SK-N-MC (cell line): ENCODE measurements around the gene CROCC2.
A peak's percentile ranks its signal among the peaks of the same experiment; 100 is the strongest.

Experiments used
- DNase-seq: peaks from one replicate; pipeline ENCODE4 v3.0.0-alpha.2; 2011; ENCODE audit warnings: low read depth, low spot score
- H3K27ac ChIP-seq: fragments of 200-600 bp; sonication (generic); 2 replicates; pipeline ENCODE4 v1.5.1; 2016; ENCODE audit warnings: mixed run types
- H3K36me3 ChIP-seq: fragments of 200-600 bp; sonication (generic); 2 replicates; pipeline ENCODE4 v1.6.1; 2017; ENCODE audit warnings: antibody characterized with exemption, low read length, mixed read lengths; ENCODE audit not compliant: insufficient read depth
- H3K4me3 ChIP-seq: fragments of 200-600 bp; sonication (generic); 2 replicates; pipeline ENCODE4 v1.5.1; 2016
- H3K9ac ChIP-seq: fragments of 200-600 bp; sonication (generic); 2 replicates; pipeline ENCODE4 v1.8.0; 2017; ENCODE audit warnings: mixed run types, mixed read lengths; ENCODE audit not compliant: insufficient read length
- H3K9me3 ChIP-seq: fragments of 200-600 bp; sonication (generic); 2 replicates; pipeline ENCODE4 v1.6.1; 2017; ENCODE audit warnings: low read depth, mild to moderate bottlenecking, antibody characterized with exemption, low read length, moderate library complexity, mixed read lengths
- EZH2 ChIP-seq: fragments of 200-600 bp; sonication (generic); IDR thresholded peaks from one replicate; pipeline ENCODE4 v1.6.1; 2017; ENCODE audit warnings: antibody characterized with exemption
- FOXP2 ChIP-seq: optimal IDR thresholded peaks from 2 replicates; pipeline ENCODE3; 2011; ENCODE audit warnings: mild to moderate bottlenecking, moderate library complexity; ENCODE audit not compliant: insufficient read depth; ENCODE audit errors: extremely low read length, control extremely low read depth
- POLR2AphosphoS5 ChIP-seq: IDR thresholded peaks from 2 replicates; pipeline ENCODE4 v1.6.1; 2012; ENCODE audit warnings: mild to moderate bottlenecking, low read depth, low read length, borderline replicate concordance

CROCC2 gene

GRCh38 chr2:240966906-240967680, 61.0 kb downstream of the CROCC2 start:
- TF ChIP-seq POLR2AphosphoS5 = no peak
- TF ChIP-seq EZH2 = no peak
- no peak for TF ChIP-seq FOXP2
- no peak overlapping the region for H3K27ac ChIP-seq
- DNase-seq = no peak

GRCh38 chr2:240967681-240968621, 61.8 kb downstream of the CROCC2 start:
- no peak for DNase-seq
- Histone ChIP-seq H3K4me3 (no peak overlapping the region), H3K9ac (no peak overlapping the region), H3K9me3 (no peaks in the 10 kb centered on the region), H3K27ac (no peak overlapping the region), H3K36me3 (no peaks in the 10 kb centered on the region)
- TF ChIP-seq FOXP2 (no peak), POLR2AphosphoS5 (no peak), EZH2 (no peak)

More at GRCh38 chr2:240966906-240967680, 61.0 kb downstream of the CROCC2 start:
- no peak overlapping the region for H3K9ac ChIP-seq
- H3K36me3 ChIP-seq = no peaks in the 10 kb centered on the region
- no peaks in the 10 kb centered on the region for H3K9me3 ChIP-seq
- H3K4me3 ChIP-seq = no peak overlapping the region

- Histone ChIP-seq H3K9me3 (no peaks in the 10 kb centered on the region), H3K27ac (no peak overlapping the region), H3K4me3 (no peak overlapping the region), H3K9ac (no peak overlapping the region), H3K36me3 (no peaks in the 10 kb centered on the region)
- TF ChIP-seq EZH2 = no peak
- TF ChIP-seq POLR2AphosphoS5 = no peak
- no peak for TF ChIP-seq FOXP2
- no peak for DNase-seq
These were observed 62.8 kb downstream of the CROCC2 start for GRCh38 chr2:240968731-240969624.

GRCh38 chr2:240970104-240970503, 64.0 kb downstream of the CROCC2 start:
- DNase-seq = no peak
- no peak overlapping the region for H3K4me3 ChIP-seq
- H3K9me3 ChIP-seq = no peaks in the 10 kb centered on the region
- no peak overlapping the region for H3K9ac ChIP-seq
- peak overlapping the region; percentile 3; the same call in 1 of the 2 replicates for H3K27ac ChIP-seq
- no peaks in the 10 kb centered on the region for H3K36me3 ChIP-seq
- TF ChIP-seq FOXP2 = no peak
- no peak for TF ChIP-seq EZH2
- no peak for TF ChIP-seq POLR2AphosphoS5

- no peak for DNase-seq
- no peak overlapping the region for H3K27ac ChIP-seq
- H3K9ac ChIP-seq = no peak overlapping the region
- H3K9me3 ChIP-seq = no peaks in the 10 kb centered on the region
- H3K36me3 ChIP-seq = no peaks in the 10 kb centered on the region
- no peak for TF ChIP-seq EZH2
- no peak for TF ChIP-seq FOXP2
- TF ChIP-seq POLR2AphosphoS5 = no peak
- no peak overlapping the region for H3K4me3 ChIP-seq
These were observed 64.7 kb downstream of the CROCC2 start for GRCh38 chr2:240970816-240971215.

GRCh38 chr2:240972201-240972600, 66.1 kb downstream of the CROCC2 start:
- Histone ChIP-seq H3K27ac (peak overlapping the region; percentile 96), H3K9ac (no peak overlapping the region), H3K4me3 (no peak overlapping the region; the same call in 1 of the 2 replicates), H3K36me3 (no peaks in the 10 kb centered on the region), H3K9me3 (no peaks in the 10 kb centered on the region)
- TF ChIP-seq EZH2 (no peak), POLR2AphosphoS5 (no peak), FOXP2 (no peak)
- no peak for DNase-seq

GRCh38 chr2:240972636-240973521, 66.7 kb downstream of the CROCC2 start:
- peak overlapping the region; percentile 61 for H3K9ac ChIP-seq
- H3K36me3 ChIP-seq = no peaks in the 10 kb centered on the region
- DNase-seq = no peak
- H3K27ac ChIP-seq = peak overlapping the region; percentile 96
- peak overlapping the region; percentile 73 for H3K4me3 ChIP-seq
- H3K9me3 ChIP-seq = no peaks in the 10 kb centered on the region
- TF ChIP-seq FOXP2 (no peak), EZH2 (no peak), POLR2AphosphoS5 (no peak)
